KBM-7 (cell line): ENCODE results near the gene SEMA3G.

ENCODE experiments used
- DNase-seq: peaks from one replicate; pipeline ENCODE4 v3.0.0-alpha.2; 2015
- in situ Hi-C: fragments of 300-500 bp; cut with MboI; formaldehyde crosslinking; loops from 2 replicates; pipeline ENCODE4 v1.14.3; 2020; ENCODE audit warnings: low sequenced_read_pairs, low pct_unique_long_range_greater_than_20kb, mixed read lengths

SEMA3G gene

DNA sequence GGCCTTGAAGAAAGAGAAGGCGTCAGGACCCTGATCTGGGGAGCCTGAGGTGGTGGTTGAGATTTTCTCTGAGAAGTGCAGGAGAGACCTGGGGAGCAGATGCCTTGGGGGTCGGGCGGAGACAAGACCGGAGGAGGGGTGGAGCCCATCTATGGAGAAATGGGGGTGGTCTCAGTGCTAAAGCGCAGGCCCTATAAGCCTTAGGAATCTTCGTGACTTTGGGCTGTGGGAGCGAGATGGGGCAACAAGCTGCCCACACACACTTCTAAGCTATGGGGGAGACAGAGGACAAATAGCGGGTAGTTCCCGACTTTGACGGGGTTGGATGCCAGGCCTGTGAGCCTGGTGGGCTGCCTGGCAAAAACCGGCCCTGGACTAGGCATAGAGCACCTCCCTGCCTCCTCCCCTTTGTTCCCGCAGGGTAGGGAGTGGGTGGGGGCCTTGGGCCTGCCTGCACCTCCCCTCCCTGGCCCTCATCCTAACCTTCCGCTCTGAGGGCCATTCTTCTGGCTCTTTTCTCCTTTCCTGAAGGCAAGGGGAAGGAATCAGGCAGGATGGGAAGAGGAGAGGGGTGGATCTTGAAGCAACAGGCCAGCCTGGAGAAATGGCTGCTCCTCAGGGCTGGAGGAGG lies 11.4 kb upstream of the SEMA3G start:
- in situ Hi-C loops = no loop called here
- no peak for DNase-seq

DNA sequence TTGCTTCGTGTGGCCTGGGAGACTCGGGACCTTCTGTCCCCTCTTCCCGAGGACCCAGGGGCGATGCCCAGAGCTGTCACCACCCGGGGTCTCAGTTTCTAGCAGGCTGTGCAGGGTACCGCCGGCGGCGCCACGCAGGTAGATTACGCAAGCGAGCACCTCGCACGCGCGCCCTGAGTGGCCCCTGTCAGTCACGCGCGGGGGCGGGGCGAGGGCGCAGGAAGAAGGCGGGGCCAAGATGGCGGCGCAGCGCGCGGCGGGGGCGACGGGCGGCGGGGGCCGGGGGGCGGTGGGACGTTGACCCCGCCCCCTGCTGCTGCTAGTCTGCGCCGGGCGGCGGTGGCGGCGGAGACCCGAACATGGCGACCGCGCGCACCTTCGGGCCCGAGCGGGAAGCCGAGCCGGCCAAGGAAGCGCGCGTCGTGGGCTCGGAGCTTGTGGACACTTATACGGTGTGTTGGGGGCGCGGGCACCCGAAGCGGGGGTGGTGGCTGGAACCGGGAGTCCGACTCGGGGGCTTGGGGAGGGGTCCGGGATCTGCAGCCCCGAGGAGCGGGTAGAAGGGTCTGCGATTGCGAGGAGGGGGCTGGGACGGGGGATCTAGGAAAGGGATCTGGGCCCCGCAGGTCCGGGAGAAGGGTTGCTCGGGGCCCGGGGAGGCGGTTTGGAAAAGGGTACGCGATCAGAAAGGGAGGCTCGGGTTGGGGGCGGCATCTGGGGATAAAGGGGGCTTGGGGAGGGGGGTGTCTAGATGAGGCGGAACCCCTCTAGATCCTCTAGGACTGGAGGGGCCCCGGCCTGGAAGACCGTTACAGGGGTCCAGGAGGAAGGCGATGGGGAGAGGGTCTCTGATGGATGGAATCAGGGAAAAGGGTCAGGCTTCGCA lies 10.6 kb upstream of the SEMA3G start, which contains the start of gene NISCH:
Gene NISCH, plus strand, starts transcription at position 322 of the 886 bp plus-strand sequence. Its CDS starts 38 bp downstream, at position 360.
- in situ Hi-C loops = no loop called here
- DNase-seq = peak; percentile 65

DNA sequence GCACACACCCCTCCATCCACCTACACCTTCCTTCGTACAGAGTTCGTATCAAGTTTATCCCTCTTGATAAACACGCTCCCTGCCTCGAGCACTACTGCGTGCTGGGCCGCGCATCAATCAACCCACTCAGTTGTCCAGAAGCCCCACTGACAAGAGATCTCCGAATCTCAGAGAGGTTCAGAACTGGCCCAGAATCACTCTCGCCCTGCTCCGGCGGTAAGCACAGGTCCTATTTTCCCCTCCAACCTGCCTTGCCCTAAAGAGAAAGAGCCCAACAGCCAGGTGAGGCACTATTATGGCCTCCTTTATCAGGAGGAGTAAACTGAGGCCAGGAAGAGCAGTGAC lies 10.0 kb upstream of the SEMA3G start:
- in situ Hi-C loops = no loop called here
- DNase-seq = no peak

DNA sequence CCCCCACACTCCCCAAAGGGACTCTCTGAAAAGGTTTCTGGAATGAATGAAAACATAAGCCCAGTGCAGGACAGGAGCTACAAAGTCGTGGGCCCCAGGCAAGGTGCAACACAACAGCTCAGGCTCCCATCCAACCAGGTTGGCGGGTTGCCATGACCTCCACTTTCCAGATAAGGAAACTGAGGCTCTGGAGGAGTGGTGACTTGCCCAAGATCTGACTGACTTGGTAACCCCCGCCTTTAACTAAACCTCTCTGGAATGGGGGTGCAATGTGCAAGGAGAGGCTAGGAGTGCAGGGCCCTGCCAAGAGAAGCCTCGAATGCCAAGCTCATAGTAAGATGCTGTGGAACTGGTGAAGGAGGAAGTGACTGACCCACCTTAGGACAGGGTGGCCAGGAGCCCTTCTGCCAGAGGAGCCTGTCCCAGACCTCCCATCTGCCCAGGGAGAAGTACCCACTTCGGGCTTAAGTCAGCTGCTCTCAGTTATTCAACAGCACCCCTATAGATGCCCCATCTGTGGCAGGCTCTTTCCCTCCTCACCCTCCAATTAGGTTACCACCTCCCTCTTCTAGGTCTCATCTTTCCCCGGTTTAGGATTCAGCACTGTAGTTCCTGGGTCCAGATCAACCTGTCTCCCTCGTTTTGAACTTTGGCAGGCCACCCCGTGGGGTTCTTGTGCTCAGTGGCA lies 9.5 kb upstream of the SEMA3G start:
- in situ Hi-C loops = no loop called here
- no peak for DNase-seq

DNA sequence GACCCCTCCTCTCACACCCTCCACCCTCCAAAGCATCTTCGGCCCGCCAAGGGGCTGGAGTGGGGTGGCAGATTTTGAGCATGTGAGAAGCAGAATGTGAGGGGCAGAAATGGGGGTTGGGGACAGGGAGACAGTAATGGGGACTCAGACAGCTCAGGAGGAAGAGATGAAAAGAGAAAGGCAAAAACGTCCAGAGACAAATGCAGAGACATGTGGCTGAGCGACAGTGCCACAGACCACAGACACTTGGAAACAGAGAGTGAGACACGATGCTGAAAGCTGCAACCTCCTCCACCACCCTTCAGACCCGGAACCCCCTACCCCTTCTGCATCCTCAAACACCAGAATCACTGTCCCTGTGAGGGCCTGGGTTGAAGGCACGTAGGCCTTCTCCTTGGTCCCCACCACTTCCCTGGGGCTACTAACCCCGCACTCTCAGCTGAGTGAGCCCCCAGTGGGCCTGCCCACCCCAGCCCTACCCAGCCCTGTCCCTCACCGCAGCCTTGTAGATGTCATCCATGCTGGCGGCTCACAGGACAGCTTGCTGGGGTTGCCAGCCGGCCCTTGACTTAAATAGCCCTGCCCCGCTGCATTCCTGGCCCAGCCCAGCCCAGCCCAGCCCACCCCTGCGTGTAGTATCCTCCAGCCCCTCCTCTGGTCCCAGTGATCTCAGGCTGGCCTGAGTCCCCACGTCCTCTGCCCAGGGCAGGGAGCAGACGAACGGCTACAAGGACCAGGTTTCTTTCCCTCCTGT lies 8.8 kb upstream of the SEMA3G start, which contains the start of gene TNNC1:
Gene TNNC1, minus strand, starts transcription at position 546 of the 754 bp plus-strand sequence. Its CDS starts 26 bp downstream, at position 520.
- in situ Hi-C loops = no loop called here

DNA sequence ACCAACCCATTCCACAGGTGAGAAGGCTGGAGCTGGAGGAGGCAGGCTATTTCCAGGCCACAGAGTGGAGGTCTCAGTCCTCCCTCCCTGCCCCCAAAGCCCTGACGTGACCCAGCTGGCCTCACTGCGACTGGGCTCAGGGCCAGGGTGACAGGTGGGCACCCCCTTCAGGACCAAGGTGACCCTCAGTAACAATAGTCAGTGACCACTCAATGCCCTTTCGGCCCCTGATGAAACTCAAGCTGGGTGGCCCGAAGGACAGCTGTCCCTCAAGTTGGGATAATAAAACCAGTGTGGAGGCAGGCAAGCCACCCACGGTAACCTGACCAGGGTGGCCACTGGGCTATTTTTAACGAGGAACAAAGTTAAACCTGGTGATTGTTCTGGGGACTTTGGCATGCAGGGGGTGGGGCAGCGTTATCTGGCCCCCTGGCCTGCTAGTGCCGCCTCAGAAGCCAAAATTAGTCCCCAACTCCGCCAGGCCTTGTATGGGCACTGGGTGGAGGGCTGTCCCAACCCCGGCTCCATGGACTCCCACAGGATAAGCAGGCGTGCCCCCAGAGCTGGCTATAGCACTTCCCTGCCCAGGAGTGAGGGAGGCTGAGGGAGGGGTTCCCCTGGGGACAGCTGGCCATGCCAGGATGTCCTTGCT lies 7.8 kb upstream of the SEMA3G start:
- DNase-seq = no peak
- in situ Hi-C loops = no loop called here

More for the DNA sequence above, 8.8 kb upstream of the SEMA3G start, which contains the start of gene TNNC1:
- DNase-seq = no peak

DNA sequence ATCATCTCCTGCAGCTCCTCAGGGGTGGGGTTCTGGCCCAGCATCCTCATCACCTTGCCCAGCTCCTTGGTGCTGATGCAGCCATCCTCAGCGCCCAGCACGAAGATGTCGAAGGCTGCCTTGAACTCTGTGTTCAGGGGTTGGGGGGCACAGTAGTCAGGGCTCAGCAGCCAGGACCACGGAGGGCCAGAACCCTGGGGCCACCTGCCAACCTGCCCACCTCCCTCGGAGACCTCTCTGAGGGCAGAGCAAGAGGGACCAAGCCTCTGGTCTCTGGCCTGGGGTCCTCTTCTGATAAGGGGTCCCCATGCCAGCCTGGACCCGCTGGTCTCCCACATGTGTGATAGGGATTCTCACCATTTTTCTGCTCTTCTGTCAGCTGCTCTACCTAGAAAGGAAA lies 7.2 kb upstream of the SEMA3G start:
- no peak for DNase-seq
- in situ Hi-C loops = no loop called here

DNA sequence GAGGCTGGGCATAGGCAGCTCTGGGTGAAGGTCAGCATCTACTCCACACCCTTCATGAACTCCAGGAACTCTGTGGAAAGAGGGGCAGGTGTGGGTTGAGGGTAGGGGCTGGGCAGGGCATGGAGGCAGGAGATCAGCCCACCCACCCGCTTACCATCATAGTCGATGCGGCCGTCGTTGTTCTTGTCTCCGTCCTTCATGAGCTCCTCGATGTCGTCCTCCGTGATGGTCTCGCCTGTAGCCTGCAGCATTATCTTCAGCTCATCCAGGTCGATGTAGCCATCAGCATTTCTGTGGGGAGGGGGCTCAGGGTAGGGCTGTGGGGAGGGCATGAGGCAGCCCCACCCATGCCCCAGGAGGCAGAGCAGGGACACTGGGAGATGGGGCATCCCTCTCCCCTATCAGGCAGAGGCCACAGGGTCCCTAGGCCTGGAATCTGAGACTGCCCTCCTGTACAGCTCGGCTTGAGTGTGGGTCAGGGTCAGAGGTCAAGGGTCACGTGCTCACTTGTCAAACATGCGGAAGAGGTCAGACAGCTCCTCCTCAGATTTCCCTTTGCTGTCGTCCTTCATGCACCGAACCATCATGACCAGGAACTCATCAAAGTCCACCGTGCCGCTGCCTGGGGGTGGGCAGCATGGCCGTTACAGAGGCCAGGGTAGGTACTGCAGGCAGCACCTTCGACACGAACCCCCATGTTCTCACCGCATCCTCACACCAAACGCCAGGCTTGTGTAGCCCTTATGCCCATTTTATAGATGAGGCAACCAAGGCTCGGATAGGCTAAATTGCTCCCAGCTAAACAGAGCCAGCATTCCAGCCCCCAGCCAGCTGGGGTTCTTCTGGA lies 6.6 kb upstream of the SEMA3G start:
- in situ Hi-C loops = no loop called here
- no peak for DNase-seq

DNA sequence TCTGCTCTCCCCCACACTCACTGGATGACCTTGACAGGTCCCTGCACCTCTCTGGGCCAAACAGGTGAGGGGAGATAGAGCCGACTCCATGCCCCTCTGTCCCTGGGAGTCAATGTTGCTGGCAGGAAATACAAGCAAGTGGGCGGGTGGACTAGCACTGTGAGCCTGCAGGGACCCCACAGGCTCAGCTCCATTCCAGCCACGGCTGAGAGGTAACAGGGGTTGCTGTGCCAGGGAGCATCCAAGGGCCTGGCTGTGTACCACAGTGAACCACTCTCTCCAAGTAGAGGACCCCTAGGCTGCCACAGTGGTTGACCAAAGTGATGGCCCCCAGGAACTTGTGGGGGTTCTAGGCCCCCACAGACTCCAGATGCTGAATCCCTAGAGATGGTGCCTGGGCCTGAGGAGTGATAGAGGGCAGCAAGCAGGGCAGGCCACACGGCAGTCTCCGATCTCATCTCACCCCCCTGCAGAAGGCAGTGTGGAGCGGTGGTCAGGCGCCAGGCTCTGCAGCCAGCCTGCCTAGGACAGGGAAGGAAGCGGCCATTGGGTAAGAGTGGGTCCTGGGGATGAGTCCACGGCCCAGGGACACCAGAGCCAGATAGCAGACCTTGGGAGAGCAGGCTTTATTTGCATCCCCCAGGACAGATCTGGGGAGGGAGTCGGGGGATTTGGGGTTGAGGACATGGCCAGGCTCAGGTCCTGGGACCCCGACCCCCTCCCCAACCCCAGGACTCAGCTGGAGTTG lies 5.8 kb upstream of the SEMA3G start:
- no peak for DNase-seq
- in situ Hi-C loops = no loop called here

DNA sequence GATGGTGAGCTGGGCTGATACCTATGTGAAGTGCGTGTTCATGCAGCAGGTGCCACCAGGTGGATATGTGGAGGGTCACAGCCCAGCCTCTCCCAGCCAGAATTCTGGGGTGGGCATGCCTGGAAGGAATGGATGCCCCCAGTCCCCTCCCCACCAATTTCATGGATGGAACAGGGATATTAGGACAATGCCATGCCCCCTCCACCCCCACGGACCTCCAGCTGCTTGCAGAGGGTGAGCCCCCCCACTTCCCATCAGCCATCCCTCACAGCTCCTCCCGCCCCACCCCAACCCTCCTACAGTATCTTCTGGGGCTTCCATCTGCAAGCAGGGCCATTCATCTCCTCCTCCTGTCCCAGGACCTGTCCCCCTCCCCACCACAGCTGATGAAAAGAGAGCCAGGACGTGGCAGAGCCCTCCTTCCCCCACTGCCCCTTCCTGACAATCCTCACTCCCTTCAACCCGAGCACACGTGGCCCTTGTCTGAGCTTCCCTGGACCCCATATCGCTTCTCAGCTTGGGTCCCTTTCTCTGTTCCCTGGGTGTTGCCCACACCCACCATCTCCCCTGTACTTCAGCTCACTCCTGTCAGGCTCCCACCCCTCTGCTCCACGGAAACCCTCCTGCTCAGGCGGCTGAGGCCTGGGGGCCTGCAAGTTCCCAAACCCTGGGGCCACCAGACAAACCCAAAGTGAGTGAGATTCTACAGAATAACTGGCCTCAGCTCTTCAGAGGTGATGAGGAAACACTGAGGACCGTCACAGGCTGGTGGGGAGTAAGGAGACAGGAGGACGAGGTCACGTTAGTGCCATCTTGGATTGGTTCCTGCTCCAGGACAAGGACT lies 2.8 kb upstream of the SEMA3G start:
- in situ Hi-C loops = no loop called here
- no peak for DNase-seq

DNA sequence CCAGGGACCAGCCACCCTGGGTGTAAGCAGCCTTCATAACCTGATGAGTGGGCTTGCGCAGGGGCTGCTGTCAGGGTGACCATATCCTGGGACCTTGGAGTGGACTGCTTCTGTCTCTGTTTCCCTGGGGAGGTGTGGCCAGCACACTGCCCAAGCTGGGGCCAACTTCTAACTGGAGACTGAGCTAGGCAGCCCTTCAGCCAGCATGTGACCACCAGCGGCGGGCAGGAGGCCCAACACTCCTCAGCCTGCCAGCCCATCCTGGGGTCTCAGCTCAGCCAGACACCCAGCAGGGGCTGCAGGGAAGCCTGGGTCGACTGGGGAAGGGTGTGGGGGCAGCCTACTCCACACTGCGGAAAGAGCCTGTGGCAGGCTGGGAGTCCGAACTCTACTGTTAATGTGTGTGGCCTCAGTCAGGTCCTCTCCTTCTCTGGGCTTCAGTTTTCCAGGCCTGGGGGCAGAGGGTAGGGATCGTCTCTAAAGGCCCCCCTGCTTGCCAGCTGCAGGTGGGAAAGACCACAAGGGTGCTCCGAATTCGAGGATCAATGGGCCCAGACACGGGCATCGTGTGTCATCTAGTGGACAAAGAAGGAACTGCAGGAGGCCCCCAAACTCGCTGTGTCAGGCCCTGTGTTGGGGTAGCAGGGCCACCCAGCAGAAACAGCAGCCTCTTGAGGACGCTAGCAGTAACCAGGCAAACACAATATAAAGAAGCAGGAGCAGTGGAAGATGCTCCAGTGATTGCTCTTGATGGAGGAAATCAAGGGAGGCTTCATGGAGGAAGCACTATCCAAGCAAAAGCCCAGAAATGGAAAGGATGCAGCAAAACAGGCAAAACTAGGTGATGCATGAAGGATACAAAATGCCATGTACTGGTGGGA lies 2.0 kb upstream of the SEMA3G start:
- DNase-seq = peak; percentile 82
- in situ Hi-C loops = no loop called here

DNA sequence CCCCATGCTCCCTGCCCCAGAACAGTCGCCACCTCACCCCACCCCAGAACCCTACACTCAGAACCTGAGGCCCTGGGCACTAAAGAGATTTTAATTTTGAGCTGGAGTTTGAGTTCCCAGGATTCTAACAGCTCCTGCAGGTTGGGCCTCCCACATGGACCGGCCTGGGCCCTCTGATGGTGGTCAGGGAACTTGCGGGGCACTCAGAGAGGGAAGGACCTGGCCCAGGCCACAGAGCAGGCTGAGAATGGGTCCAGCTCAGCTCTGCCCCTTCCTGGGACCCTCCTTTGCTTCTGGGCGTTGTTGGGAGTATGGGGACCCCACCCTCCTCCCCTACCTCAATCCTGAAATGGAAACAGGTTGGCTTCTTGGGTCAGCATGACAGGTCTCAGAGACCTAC lies 1.1 kb upstream of the SEMA3G start:
- in situ Hi-C loops = no loop called here
- DNase-seq = no peak

DNA sequence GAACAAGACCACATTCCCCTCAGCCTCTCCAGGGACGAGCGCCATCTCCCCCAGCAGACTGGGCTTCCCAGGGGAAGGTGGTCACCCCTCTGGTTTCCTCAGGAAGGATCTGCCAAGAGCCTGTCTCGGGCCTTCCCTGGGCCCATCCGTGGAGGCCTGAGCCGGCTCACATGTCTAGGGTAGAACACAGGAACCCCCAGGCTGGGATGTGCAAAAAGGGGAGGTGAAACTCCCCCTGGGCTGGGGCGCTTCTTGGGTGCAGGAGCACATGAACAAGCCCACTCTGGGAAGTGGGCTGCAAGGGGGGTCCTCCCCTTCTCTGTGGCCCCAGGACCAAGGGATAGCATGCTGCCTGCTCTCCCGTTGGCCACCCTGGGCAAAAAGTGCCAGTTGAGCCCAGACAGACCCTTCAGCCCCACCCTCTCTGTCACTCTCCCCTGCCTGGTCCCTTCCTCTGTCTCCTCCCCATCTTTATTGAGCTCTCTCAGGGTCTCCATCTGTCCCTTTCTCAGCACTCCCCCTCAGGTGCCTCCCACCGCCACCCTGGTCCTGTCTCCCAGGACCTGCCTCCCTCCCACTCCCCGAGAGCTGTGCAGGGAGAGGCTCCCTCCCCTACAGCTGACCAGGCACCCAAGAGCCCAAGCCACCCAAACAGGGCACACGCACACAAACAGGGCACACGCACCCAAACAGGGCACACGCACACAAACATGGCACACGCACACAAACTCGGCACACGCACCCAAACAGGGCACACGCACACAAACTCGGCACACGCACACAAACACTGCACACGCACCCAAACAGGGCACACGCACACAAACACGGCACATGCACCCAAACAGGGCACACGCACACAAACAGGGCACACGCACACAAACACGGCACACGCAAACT lies 864 bp downstream of the SEMA3G start:
- in situ Hi-C loops = no loop called here
- DNase-seq = no peak

DNA sequence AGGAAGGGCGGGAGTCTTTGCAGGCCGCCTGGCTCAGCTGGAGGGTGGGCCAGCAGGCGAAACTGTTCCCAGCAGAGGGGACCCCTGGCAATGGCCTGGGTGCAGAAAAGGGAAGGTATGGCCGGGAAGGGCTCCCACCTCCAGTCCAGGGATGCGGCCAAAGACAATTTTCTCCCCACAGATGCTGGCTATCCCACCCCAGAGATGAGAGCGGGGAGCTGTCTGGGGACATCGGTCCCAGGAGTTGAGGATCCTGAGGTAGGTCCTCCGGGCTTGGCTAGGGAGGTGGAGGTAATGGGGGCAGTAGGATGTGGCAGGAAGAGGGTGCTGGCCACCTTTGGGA lies 1.7 kb downstream of the SEMA3G start:
- in situ Hi-C loops = no loop called here
- DNase-seq = no peak
